C4-2B (cell line): ENCODE data around the gene FCN1.

Experiments used
- H3K27ac ChIP-seq: fragments of 450-650 bp; 2 replicates; pipeline ENCODE4 v1.5.1; 2017
- ZFX ChIP-seq: fragments of 450-650 bp; IDR thresholded peaks from 2 replicates; pipeline ENCODE4 v1.6.1; 2017
- TF ChIP-seq, protein P1 (sequence below): fragments of 450-650 bp; conservative IDR thresholded peaks from 2 replicates; pipeline ENCODE4 v1.5.1; 2017; ENCODE audit warnings: mild to moderate bottlenecking

FCN1 gene

DNA sequence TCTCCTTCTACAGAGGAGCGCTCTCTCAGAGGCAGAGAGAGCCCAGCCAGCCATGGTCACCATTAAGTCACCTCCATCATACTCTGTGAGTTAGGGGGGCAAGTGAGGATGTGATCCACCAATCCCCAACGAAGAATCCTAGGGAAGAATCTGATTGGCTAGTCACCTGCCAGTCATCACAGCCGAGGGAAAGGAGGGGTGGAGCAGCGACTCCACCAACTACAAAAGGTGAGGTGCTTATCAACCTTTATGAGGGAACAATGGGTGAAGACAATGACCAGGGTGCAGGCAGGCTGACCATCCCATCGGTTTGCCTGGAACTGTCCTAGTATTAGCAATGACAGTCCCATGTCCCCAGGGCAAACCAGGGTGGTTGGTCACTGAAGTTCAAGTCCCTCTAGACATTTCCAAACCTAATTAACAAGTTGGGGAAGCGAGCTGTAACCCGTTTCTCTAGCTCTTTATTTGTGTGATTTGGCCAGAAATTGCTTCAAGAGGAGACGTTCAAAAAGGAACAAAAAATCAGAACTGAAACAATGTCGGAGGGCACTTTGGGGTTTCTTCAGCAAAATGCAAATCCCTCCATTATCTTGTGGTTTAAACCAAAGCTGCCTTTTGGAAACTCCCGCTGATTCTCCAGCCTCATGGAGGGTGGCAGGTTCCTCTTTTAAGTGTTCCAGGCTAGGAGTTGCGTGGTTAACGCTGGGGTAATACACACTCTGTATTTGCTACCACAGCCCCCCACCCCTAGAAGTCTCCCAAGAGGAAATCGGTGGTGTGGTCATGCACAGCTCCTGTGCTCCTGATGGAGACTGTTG is 18.8 kb upstream of the FCN1 start:
- no peak overlapping the region for H3K27ac ChIP-seq
- no peak for TF ChIP-seq ZFX

DNA sequence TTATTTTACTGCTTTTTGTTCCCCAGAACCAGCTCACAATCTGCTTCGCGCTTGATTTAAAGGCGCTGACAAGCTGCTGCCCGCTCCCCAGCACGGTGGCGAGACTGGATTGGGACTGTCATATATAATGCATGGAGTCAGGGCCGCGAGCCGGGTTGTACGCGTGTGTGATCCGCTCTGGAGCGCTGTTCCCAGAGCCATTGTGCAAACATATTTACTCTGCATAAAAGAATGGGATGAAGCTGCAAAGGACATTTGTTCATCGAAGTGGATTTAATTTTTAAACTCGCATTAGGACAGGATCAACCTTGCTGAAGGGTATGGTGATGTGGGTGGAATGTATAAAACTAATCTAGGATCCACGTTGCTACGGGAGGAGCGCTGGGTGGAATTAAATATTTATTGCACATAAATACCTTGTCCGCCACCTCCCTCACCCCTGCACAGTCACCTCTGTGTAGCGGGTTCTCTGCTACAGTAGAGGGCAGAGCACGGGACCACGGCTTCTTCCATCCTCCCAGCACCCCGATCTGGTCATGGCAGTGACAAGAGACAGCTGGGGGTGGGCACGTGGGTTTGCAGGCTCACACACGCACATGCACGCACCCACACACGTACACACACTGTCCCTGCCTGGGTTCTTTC is 18.1 kb upstream of the FCN1 start:
- TF ChIP-seq, protein P1, sequence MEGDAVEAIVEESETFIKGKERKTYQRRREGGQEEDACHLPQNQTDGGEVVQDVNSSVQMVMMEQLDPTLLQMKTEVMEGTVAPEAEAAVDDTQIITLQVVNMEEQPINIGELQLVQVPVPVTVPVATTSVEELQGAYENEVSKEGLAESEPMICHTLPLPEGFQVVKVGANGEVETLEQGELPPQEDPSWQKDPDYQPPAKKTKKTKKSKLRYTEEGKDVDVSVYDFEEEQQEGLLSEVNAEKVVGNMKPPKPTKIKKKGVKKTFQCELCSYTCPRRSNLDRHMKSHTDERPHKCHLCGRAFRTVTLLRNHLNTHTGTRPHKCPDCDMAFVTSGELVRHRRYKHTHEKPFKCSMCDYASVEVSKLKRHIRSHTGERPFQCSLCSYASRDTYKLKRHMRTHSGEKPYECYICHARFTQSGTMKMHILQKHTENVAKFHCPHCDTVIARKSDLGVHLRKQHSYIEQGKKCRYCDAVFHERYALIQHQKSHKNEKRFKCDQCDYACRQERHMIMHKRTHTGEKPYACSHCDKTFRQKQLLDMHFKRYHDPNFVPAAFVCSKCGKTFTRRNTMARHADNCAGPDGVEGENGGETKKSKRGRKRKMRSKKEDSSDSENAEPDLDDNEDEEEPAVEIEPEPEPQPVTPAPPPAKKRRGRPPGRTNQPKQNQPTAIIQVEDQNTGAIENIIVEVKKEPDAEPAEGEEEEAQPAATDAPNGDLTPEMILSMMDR, result no peak
- TF ChIP-seq ZFX, result no peak
- no peak overlapping the region for H3K27ac ChIP-seq

DNA sequence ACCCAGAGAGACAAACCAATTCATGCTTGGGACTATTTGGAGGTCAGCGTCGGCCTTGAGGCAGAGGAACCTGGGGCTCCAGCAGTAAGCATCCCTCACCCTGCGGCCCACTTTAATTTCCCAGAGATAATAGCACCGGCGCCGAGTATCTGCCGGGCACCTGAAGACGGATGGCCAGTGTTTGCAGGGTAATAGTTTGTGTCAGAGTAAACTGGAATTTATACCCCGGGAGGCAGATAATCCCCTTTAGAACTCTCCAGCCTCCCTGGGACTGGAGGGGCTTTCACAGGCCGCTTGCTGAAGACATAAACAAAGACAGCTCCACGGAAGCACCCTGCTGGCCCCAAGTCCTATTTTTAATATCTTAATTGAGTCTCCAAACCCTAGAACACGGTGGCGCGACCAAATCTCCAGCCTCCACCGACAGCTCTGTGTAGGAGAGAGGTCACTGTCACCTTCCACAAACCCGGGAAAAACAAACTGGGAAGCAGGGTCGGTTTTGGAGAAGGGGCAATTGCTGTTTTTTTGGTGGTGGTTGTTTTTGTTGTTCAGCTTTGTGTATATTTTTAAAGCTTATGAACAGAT is 17.4 kb upstream of the FCN1 start:
- no peak overlapping the region for H3K27ac ChIP-seq
- TF ChIP-seq, protein P1, result no peak
- no peak for TF ChIP-seq ZFX

DNA sequence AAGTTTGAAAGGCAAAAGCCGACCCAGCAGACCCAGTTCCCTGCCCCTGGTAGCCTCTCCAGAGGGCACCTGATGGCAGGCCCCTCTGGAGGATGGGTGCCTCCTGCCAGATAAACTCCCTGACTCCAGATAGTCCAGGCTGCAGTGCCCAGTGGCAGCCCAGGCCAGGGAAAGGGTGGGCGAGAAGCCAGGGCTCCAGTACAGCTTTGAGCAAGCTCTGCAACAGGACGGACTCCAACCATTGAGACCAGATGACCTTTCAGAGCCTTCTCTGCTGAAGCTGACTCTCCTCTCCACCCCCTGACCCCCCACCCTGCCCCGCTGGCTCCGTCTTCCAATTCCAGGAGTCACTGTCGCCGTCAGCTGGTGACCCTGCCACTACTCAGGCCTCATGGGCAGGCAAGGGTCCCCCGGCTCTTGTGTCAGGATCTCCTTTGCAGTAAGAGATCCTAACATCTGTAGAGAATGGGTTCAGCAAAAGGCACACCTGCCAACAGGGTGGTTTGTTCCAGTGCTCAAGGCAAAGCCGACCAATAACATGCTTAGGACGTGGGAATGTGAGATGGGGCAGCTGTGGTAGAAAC is 15.5 kb upstream of the FCN1 start:
- no peak overlapping the region for H3K27ac ChIP-seq
- no peak for TF ChIP-seq ZFX
- TF ChIP-seq, protein P1, result no peak

DNA sequence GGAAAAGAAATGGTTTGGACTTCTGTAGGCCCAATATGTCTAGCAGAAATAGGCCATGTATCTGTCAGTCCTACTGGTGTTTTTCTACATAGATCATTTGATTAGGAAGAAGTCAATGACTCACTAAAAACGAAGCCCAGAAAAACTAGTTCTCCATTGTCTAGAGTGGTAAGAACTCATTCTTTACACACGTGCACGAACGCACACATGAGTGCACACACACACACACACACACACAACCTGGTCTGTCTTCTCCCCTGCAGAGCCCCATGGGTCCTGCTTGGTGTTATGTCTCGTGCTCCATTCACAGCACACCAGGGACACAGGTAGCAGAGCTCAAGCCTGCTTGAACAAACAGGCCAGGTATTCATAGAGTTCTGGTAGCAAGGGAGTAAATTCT is 14.9 kb upstream of the FCN1 start:
- no peak for TF ChIP-seq ZFX
- TF ChIP-seq, protein P1, result no peak
- H3K27ac ChIP-seq, result no peak overlapping the region

DNA sequence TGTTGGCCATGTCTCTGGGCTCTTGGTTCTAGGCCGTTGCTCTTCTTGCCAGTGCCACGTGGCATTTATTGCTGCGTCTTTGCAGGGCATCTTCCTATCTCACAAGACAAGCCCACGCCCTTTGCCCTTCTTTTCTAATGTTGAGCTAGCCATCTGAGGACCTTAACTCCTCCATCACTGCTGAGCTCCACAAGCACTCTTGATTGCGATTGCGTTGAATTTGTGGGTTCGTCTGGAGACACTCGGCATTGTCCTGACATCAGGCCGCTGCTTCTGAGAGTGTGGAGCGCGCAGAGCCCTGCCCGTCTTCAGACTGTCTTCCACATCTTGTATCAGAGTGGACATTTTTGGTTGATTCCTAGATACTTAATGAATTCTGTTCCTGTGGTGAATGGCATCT is 14.5 kb upstream of the FCN1 start:
- H3K27ac ChIP-seq, result no peak overlapping the region
- TF ChIP-seq ZFX, result no peak
- TF ChIP-seq, protein P1, result no peak

DNA sequence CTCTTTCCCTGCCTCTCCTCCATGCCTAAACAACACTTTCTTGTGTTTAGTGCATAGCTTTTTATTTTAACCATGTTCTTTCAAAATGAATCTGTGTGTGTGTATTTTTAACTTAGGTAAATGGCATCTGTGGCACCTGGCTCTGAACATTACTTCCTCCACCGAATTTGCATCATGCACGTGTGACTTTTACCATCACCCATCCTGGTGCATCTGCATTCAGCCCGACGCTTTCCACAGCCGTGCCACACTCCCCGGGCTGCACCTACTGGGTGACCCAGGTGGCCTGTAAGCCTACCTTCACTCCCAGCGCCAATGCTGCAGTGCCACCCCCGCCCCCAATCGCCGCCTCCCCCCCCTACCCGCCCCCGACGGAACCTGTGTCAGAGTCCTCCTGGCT is 12.7 kb upstream of the FCN1 start:
- TF ChIP-seq, protein P1, result no peak
- no peak for TF ChIP-seq ZFX
- no peak overlapping the region for H3K27ac ChIP-seq
